ENCODE data around the gene IL36B. TPM values are rescaled to one million over a fixed set of nuclear protein-coding genes. Genes with fewer than 3 reads are reported as not detected.

The IL36B gene
- total RNA-seq, 4 donors from 2014 or later, result 1.5 to 1.7 TPM; not detected in 2

GRCh38 chr2:113013336-113013661 is 39.4 kb downstream of the IL36B start:
- TF ChIP-seq POLR2A (IDR thresholded peaks at IDR 0.05), result no peak
- TF ChIP-seq CTCF (IDR thresholded peaks at IDR 0.05), result no peak
- Histone ChIP-seq H3K9me3 (no peaks in the 10 kb centered on the region), H3K4me1 (no peaks in the 10 kb centered on the region), H3K27me3 (peaks cover 0 to 17% (median 0%) of the 10 kb centered on the region in 4 donors), H3K27ac (no peak overlapping the region), H3K36me3 (no peaks in the 10 kb centered on the region), H3K4me3 (no peak overlapping the region)
- intact Hi-C loops (cut with DNase I), result no loop called here
- WGBS, 2 donors, result 67 to 79% methylated on average over 3 of the region's 3 CpGs
- no peak for DNase-seq

GRCh38 chr2:113012436-113013335 is 40.0 kb downstream of the IL36B start:
- Histone ChIP-seq H3K36me3 (no peaks in the 10 kb centered on the region), H3K27me3 (peaks cover 0 to 11% (median 0%) of the 10 kb centered on the region in 4 donors), H3K4me3 (no peak overlapping the region), H3K9me3 (no peaks in the 10 kb centered on the region), H3K4me1 (no peaks in the 10 kb centered on the region), H3K27ac (no peak overlapping the region)
- no peak for DNase-seq
- intact Hi-C loops (cut with DNase I), result no loop called here
- TF ChIP-seq POLR2A (IDR thresholded peaks at IDR 0.05), result no peak
- TF ChIP-seq CTCF (IDR thresholded peaks at IDR 0.05), result no peak
- WGBS, 2 donors, result 63 to 70% methylated on average over 8 of the region's 8 CpGs

GRCh38 chr2:113011108-113011507 is 41.6 kb downstream of the IL36B start:
- DNase-seq, result no peak
- Histone ChIP-seq H3K4me3 (no peak overlapping the region), H3K27ac (no peak overlapping the region), H3K36me3 (no peaks in the 10 kb centered on the region), H3K4me1 (no peaks in the 10 kb centered on the region), H3K27me3 (peaks cover 0 to 10% (median 0%) of the 10 kb centered on the region in 4 donors), H3K9me3 (no peaks in the 10 kb centered on the region)
- intact Hi-C loops (cut with DNase I), result no loop called here
- WGBS, 2 donors, result 85 to 92% methylated on average over 1 of the region's 1 CpG
- no peak for TF ChIP-seq CTCF (IDR thresholded peaks at IDR 0.05)
- no peak for TF ChIP-seq POLR2A (IDR thresholded peaks at IDR 0.05)

- intact Hi-C loops (cut with DNase I), result no loop called here
- no peak for TF ChIP-seq POLR2A (IDR thresholded peaks at IDR 0.05)
- no peak for TF ChIP-seq CTCF (IDR thresholded peaks at IDR 0.05)
- no peak overlapping the region for H3K4me3 ChIP-seq
These were observed 42.6 kb downstream of the IL36B start for GRCh38 chr2:113010088-113010487.

GRCh38 chr2:113009622-113010021 is 43.0 kb downstream of the IL36B start:
- intact Hi-C loops (cut with DNase I), result no loop called here
- DNase-seq, result no peak
- H3K36me3 ChIP-seq, result no peaks in the 10 kb centered on the region
- H3K4me3 ChIP-seq, result no peak overlapping the region
- no peak overlapping the region for H3K27ac ChIP-seq
- H3K9me3 ChIP-seq, result no peaks in the 10 kb centered on the region
- no peak for TF ChIP-seq CTCF (IDR thresholded peaks at IDR 0.05)
- no peak for TF ChIP-seq POLR2A (IDR thresholded peaks at IDR 0.05)
- WGBS, 2 donors, result 53 to 76% methylated on average over 1 of the region's 1 CpG
- no peaks in the 10 kb centered on the region for H3K4me1 ChIP-seq
- H3K27me3 ChIP-seq, result no peaks in the 10 kb centered on the region

More at GRCh38 chr2:113010088-113010487, 42.6 kb downstream of the IL36B start:
- peaks cover 0 to under 1% (median 0%) of the 10 kb centered on the region in 4 donors for H3K27me3 ChIP-seq
- no peak overlapping the region for H3K27ac ChIP-seq
- 24 to 27% methylated on average over 2 of the region's 2 CpGs for WGBS, 2 donors
- no peaks in the 10 kb centered on the region for H3K36me3 ChIP-seq
- H3K9me3 ChIP-seq, result no peaks in the 10 kb centered on the region
- no peaks in the 10 kb centered on the region for H3K4me1 ChIP-seq
- no peak for DNase-seq
